ENCODE measurements around the gene CNOT4.

DNA sequence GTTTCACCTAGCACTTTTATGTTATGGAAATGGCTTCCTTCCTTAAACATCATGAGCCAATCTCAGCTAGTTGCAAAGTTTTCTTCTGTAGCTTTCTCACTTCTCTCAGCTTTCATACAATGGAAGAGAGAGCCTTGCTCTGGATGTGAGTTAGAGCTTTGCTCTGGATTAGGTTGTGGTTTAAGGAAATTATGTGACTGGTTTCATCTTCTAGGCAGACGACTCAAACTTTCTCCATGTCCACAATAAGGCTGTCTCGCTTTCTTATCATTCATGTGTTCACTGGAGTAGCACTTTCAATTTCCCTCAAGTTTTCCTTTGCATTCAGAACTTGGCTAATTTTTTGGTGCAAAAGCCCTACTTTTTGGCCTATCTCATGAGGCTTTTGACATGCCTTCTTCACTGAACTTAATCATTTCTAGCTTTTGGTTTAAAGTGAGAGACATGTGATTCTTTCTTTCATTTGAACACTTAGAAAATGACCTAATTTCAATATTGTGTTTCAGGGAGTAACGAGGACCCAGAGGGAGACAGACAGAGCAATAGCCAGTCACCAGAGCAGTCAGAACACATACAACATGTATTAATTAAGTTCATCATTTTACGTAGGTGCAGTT, 49.8 kb downstream of the CNOT4 start:
- TF ChIP-seq, protein P1, sequence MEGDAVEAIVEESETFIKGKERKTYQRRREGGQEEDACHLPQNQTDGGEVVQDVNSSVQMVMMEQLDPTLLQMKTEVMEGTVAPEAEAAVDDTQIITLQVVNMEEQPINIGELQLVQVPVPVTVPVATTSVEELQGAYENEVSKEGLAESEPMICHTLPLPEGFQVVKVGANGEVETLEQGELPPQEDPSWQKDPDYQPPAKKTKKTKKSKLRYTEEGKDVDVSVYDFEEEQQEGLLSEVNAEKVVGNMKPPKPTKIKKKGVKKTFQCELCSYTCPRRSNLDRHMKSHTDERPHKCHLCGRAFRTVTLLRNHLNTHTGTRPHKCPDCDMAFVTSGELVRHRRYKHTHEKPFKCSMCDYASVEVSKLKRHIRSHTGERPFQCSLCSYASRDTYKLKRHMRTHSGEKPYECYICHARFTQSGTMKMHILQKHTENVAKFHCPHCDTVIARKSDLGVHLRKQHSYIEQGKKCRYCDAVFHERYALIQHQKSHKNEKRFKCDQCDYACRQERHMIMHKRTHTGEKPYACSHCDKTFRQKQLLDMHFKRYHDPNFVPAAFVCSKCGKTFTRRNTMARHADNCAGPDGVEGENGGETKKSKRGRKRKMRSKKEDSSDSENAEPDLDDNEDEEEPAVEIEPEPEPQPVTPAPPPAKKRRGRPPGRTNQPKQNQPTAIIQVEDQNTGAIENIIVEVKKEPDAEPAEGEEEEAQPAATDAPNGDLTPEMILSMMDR (IDR thresholded peaks at IDR 0.05 in 8 of 11, conservative IDR thresholded peaks at IDR 0.05 in 3 of 11): no peak
- TF ChIP-seq POLR2AphosphoS5 (IDR thresholded peaks at IDR 0.05) (no peak), POLR2A (IDR thresholded peaks at IDR 0.05) (no peak)

All from spleen (tissue), 7 donors.